Measurements from ENCODE around the gene TMEM43. TPM values are rescaled to one million over a fixed set of nuclear protein-coding genes. Genes with fewer than 3 reads are reported as not detected.
A peak's percentile ranks its signal among the peaks of the same experiment; 100 is the strongest.

Gene TMEM43
- total and polyA plus RNA-seq, 4 experiments from 2014 or later, result 69.3 to 143 (median 76.7) TPM

- peaks cover 28 to 58% of the 10 kb centered on the region in 2 donors for H3K36me3 Mint-ChIP-seq
- no peaks in the 10 kb centered on the region for H3K27me3 Mint-ChIP-seq
- no peak for DNase-seq
Observed at GRCh38 chr3:14148041-14148985, 23.5 kb downstream of the TMEM43 start.

GRCh38 chr3:14150078-14150477 lies 25.2 kb downstream of the TMEM43 start:
- Mint-ChIP-seq H3K27ac (peak overlapping the region in 6 of 7 donors; percentile 15 to 75 (median 49)), H3K36me3 (peaks cover 40 to 67% of the 10 kb centered on the region in 2 donors), H3K27me3 (no peaks in the 10 kb centered on the region), H3K9me3 (no peaks in the 10 kb centered on the region), H3K4me1 (peaks cover 14 to 28% (median 17%) of the 10 kb centered on the region in 4 donors), H3K4me3 (no peak overlapping the region)
- Histone ChIP-seq H3K9me3 (ENCODE audit: control insufficient read depth in 1 of 2, low read length in 2 of 2) (no peaks in the 10 kb centered on the region), H3K27ac (ENCODE audit: low read depth, low read length) (no peak overlapping the region), H3K4me3 (ENCODE audit: low read length in 2 of 2) (no peak overlapping the region), H3K4me1 (ENCODE audit: insufficient read depth, low read length) (peaks cover 12% of the 10 kb centered on the region), H3K36me3 (ENCODE audit: insufficient read depth, low read length) (peaks cover 66% of the 10 kb centered on the region), H3K27me3 (ENCODE audit: insufficient read depth, low read length) (no peaks in the 10 kb centered on the region)
- CTCF ChIA-PET (ENCODE audit: partially characterized antibody), result interaction anchor here (1.2 kb wide), 1 partner anchor 26 kb away, joined by 3 read pairs; the partner anchor contains the start of gene CHCHD4
- intact Hi-C loops (cut with micrococcal nuclease), result no loop called here
- POLR2A ChIA-PET (ENCODE audit: partially characterized antibody), result interaction anchor here (1.0 to 18.6 kb wide), 3 partner anchors 9 to 28 kb away, joined by 3 to 342 read pairs (median 16); partner anchors contain the start of genes CHCHD4, LSM3, TMEM43 and XPC
- no peak for DNase-seq

More at GRCh38 chr3:14148041-14148985, 23.5 kb downstream of the TMEM43 start:
- H3K4me3 ChIP-seq (ENCODE audit: low read length in 2 of 2), result no peak overlapping the region
- CTCF ChIA-PET (ENCODE audit: partially characterized antibody), result no interaction called here
- no peaks in the 10 kb centered on the region for H3K27me3 ChIP-seq (ENCODE audit: insufficient read depth, low read length)
- peaks cover 29% of the 10 kb centered on the region for H3K4me1 ChIP-seq (ENCODE audit: insufficient read depth, low read length)
- Mint-ChIP-seq H3K4me1 (peaks cover 18 to 45% (median 27%) of the 10 kb centered on the region in 4 donors), H3K4me3 (no peak overlapping the region), H3K27ac (peak overlapping the region; percentile 40 to 100 (median 79)), H3K9me3 (no peaks in the 10 kb centered on the region)
- no peak overlapping the region for H3K27ac ChIP-seq (ENCODE audit: low read depth, low read length)
- POLR2A ChIA-PET (ENCODE audit: partially characterized antibody), result interaction anchor here (3.3 to 18.6 kb wide), 2 partner anchors 19 to 30 kb away, joined by 16 to 342 read pairs; partner anchors contain the start of genes CHCHD4, LSM3, TMEM43 and XPC
- intact Hi-C loops (cut with micrococcal nuclease), result no loop called here
- no peaks in the 10 kb centered on the region for H3K9me3 ChIP-seq (ENCODE audit: control insufficient read depth in 1 of 2, low read length in 2 of 2)
- peaks cover 54% of the 10 kb centered on the region for H3K36me3 ChIP-seq (ENCODE audit: insufficient read depth, low read length)

- Histone ChIP-seq H3K27me3 (ENCODE audit: insufficient read depth, low read length) (no peaks in the 10 kb centered on the region), H3K4me1 (ENCODE audit: insufficient read depth, low read length) (peaks cover 6% of the 10 kb centered on the region), H3K9me3 (ENCODE audit: control insufficient read depth in 1 of 2, low read length in 2 of 2) (no peaks in the 10 kb centered on the region), H3K27ac (ENCODE audit: low read depth, low read length) (no peak overlapping the region), H3K36me3 (ENCODE audit: insufficient read depth, low read length) (peaks cover 60% of the 10 kb centered on the region), H3K4me3 (ENCODE audit: low read length in 2 of 2) (no peak overlapping the region)
- H3K27ac Mint-ChIP-seq, result peak overlapping the region; percentile 40 to 91 (median 84)
- intact Hi-C loops (cut with micrococcal nuclease), result no loop called here
- DNase-seq, result no peak
- no peaks in the 10 kb centered on the region for H3K9me3 Mint-ChIP-seq
- H3K4me3 Mint-ChIP-seq, result no peak overlapping the region
- no peaks in the 10 kb centered on the region for H3K27me3 Mint-ChIP-seq
- POLR2A ChIA-PET (ENCODE audit: partially characterized antibody), result interaction anchor here (1.0 to 18.6 kb wide), 4 partner anchors 10 to 28 kb away, joined by 3 to 342 read pairs (median 10); partner anchors contain the start of genes CHCHD4, LSM3, TMEM43 and XPC
- CTCF ChIA-PET (ENCODE audit: partially characterized antibody), result interaction anchor here (1.2 to 1.5 kb wide), 3 partner anchors 17 to 27 kb away, joined by 3 read pairs; partner anchors contain the start of gene CHCHD4
- peaks cover 40 to 66% of the 10 kb centered on the region in 2 donors for H3K36me3 Mint-ChIP-seq
- H3K4me1 Mint-ChIP-seq, result peaks cover 11 to 24% (median 12%) of the 10 kb centered on the region in 4 donors
Observed at GRCh38 chr3:14150491-14151230, 25.8 kb downstream of the TMEM43 start.

GRCh38 chr3:14151471-14152083 lies 26.7 kb downstream of the TMEM43 start:
- ChIA-PET POLR2A (ENCODE audit: partially characterized antibody) (interaction anchor here (0.8 to 18.6 kb wide), 5 partner anchors 21 to 27 kb away, joined by 3 to 342 read pairs (median 4); partner anchors contain the start of genes CHCHD4, LSM3, TMEM43 and XPC), CTCF (ENCODE audit: partially characterized antibody) (interaction anchor here (1.2 to 1.5 kb wide), 3 partner anchors 17 to 27 kb away, joined by 3 read pairs; partner anchors contain the start of gene CHCHD4)
- H3K9me3 Mint-ChIP-seq, result no peaks in the 10 kb centered on the region
- Histone ChIP-seq H3K27me3 (ENCODE audit: insufficient read depth, low read length) (no peaks in the 10 kb centered on the region), H3K4me1 (ENCODE audit: insufficient read depth, low read length) (no peaks in the 10 kb centered on the region), H3K27ac (ENCODE audit: low read depth, low read length) (no peak overlapping the region), H3K4me3 (ENCODE audit: low read length in 2 of 2) (no peak overlapping the region), H3K36me3 (ENCODE audit: insufficient read depth, low read length) (peaks cover 59% of the 10 kb centered on the region), H3K9me3 (ENCODE audit: control insufficient read depth in 1 of 2, low read length in 2 of 2) (no peaks in the 10 kb centered on the region)
- peak overlapping the region in 1 of 7 donors; percentile 41 for H3K27ac Mint-ChIP-seq
- intact Hi-C loops (cut with micrococcal nuclease), result no loop called here
- no peaks in the 10 kb centered on the region for H3K27me3 Mint-ChIP-seq
- no peak overlapping the region for H3K4me3 Mint-ChIP-seq
- peaks cover 46 to 66% of the 10 kb centered on the region in 2 donors for H3K36me3 Mint-ChIP-seq
- H3K4me1 Mint-ChIP-seq, result peaks cover 4 to 23% (median 7%) of the 10 kb centered on the region in 4 donors
- DNase-seq, result no peak

GRCh38 chr3:14152233-14152962 lies 27.5 kb downstream of the TMEM43 start:
- Mint-ChIP-seq H3K27me3 (no peaks in the 10 kb centered on the region), H3K27ac (peak overlapping the region; percentile 36 to 87 (median 62)), H3K4me3 (no peak overlapping the region), H3K4me1 (peaks cover 9 to 23% (median 12%) of the 10 kb centered on the region in 4 donors), H3K36me3 (peaks cover 50 to 66% of the 10 kb centered on the region in 2 donors), H3K9me3 (no peaks in the 10 kb centered on the region)
- Histone ChIP-seq H3K27ac (ENCODE audit: low read depth, low read length) (no peak overlapping the region), H3K4me1 (ENCODE audit: insufficient read depth, low read length) (no peaks in the 10 kb centered on the region), H3K27me3 (ENCODE audit: insufficient read depth, low read length) (no peaks in the 10 kb centered on the region), H3K9me3 (ENCODE audit: control insufficient read depth in 1 of 2, low read length in 2 of 2) (no peaks in the 10 kb centered on the region), H3K36me3 (ENCODE audit: insufficient read depth, low read length) (peaks cover 59% of the 10 kb centered on the region), H3K4me3 (ENCODE audit: low read length in 2 of 2) (no peak overlapping the region)
- ChIA-PET POLR2A (ENCODE audit: partially characterized antibody) (interaction anchor here (0.8 to 18.6 kb wide), 5 partner anchors 10 to 24 kb away, joined by 3 to 342 read pairs (median 4); partner anchors contain the start of genes CHCHD4 and TMEM43), CTCF (ENCODE audit: partially characterized antibody) (interaction anchor here (0.7 to 1.6 kb wide), 9 partner anchors 8 to 51 kb away, joined by 3 to 7 read pairs (median 3); partner anchors contain the start of genes LSM3 and XPC)
- intact Hi-C loops (cut with micrococcal nuclease), result no loop called here
- DNase-seq, result no peak

GRCh38 chr3:14152963-14153355 lies 28.1 kb downstream of the TMEM43 start:
- Mint-ChIP-seq H3K27ac (peak overlapping the region in 5 of 7 donors; percentile 22 to 80 (median 50)), H3K27me3 (no peaks in the 10 kb centered on the region), H3K4me1 (peaks cover 11 to 23% (median 14%) of the 10 kb centered on the region in 4 donors), H3K9me3 (no peaks in the 10 kb centered on the region), H3K4me3 (no peak overlapping the region), H3K36me3 (peaks cover 50 to 67% of the 10 kb centered on the region in 2 donors)
- CTCF ChIA-PET (ENCODE audit: partially characterized antibody), result interaction anchor here (0.7 to 1.6 kb wide), 7 partner anchors 8 to 50 kb away, joined by 3 to 7 read pairs (median 4); partner anchors contain the start of genes LSM3 and XPC
- DNase-seq, result no peak
- Histone ChIP-seq H3K9me3 (ENCODE audit: control insufficient read depth in 1 of 2, low read length in 2 of 2) (no peaks in the 10 kb centered on the region), H3K36me3 (ENCODE audit: insufficient read depth, low read length) (peaks cover 59% of the 10 kb centered on the region), H3K27me3 (ENCODE audit: insufficient read depth, low read length) (no peaks in the 10 kb centered on the region), H3K4me1 (ENCODE audit: insufficient read depth, low read length) (no peaks in the 10 kb centered on the region), H3K4me3 (ENCODE audit: low read length in 2 of 2) (no peak overlapping the region), H3K27ac (ENCODE audit: low read depth, low read length) (no peak overlapping the region)
- POLR2A ChIA-PET (ENCODE audit: partially characterized antibody), result interaction anchor here (1.3 to 18.6 kb wide), 3 partner anchors 11 to 24 kb away, joined by 4 to 342 read pairs (median 6); partner anchors contain the start of genes CHCHD4 and TMEM43
- intact Hi-C loops (cut with micrococcal nuclease), result no loop called here
